ENCODE data around the gene FGF1.

The FGF1 gene

GRCh38 chr5:142605611-142606010 is 80.3 kb downstream of the FGF1 start:
- DNase-seq = no peak

- DNase-seq = no peak
Observed at GRCh38 chr5:142602720-142603245, 83.1 kb downstream of the FGF1 start.

- DNase-seq = no peak
Observed at GRCh38 chr5:142601432-142601831, 84.5 kb downstream of the FGF1 start.

DNA sequence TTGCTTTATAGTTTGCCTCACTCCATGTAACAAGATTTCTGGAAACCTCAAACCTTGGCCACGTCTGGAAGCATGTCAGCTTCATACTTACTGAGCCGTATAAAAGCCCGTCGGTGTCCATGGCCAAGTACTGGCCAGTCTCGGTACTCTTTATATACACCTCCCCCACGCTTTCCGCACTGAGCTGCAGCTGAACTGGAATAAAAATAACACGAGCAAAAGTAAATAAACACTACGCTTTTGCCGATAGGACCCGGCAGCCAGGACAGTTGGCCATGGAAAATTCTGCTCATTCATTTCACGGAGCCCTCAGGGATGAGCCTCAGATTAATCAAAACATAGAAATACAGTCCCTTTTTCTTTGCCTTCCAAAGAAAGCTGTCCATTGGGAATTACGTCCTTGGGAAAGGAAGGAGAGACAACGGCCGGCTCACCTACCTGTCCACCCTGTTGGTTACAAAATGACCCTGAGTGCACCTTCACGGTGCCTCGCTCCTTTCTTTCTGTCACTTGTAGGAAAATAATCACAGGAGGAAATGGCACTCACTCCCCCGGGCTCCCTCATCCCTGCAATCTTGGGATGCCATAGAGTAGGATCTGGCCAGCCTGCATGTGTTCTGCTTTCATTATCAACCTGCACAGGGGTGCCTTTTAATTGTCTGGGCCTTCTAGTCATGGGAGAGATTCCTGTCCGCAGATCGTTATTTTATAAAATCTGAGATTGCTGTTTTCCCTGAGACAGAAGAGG is 85.1 kb downstream of the FGF1 start:
- no peak for DNase-seq

DNA sequence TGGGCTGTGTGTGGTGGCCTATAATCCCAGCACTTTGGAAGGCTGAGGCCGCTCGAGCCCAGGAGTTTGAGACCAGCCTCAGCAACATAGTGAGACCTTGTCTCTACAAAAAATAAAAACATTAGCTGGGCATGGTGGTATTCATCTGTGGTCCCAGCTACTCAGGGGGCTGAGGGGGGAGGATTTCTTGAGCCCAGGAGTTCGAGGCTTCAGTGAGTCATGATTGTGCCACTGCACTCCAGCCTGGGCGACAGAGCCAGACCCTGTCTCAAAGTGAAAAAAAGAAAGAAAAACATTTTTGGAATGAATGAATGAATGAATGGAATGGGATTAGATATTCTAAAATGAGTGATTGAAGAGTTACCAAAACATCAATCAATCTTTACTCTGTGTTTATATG is 85.8 kb downstream of the FGF1 start:
- DNase-seq = no peak

- no peak for DNase-seq
Observed at GRCh38 chr5:142598338-142598700, 87.6 kb downstream of the FGF1 start.

DNA sequence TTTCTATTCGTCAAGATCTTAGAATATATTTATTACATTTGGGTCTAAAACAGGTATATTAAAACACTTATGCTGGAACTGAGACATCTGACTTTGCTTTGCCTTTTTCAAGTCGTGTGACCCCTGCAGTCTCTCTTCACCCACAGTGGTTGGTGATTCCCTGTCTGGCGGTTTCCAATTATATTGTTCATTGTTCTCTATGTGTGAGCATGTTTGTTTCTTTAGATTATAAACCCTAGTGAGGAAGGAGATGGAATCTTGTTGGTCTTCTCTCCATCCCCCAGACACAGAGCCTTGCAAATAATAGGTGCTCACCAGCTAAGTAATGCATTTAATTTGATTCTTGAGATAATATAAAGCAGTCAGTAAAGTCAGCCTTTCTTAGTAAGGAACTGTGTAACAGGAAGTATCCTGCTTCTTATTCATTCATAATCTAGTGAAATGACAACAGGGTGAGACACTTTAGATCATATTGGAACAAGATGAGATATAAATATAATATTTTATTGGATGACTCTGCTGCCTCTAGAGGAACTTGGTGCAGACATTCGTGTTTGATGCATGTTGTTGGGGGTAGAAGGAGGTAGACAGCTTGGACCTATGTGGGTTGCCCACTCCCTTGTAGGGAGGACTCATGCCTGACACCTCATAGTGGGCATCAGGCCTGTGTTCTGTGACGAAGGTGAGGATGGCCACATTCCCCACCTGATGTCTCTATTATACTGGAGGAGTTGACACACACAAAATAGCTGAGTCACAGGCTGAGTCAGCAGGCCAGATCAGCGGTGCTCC is 88.1 kb downstream of the FGF1 start:
- no peak for DNase-seq

DNA sequence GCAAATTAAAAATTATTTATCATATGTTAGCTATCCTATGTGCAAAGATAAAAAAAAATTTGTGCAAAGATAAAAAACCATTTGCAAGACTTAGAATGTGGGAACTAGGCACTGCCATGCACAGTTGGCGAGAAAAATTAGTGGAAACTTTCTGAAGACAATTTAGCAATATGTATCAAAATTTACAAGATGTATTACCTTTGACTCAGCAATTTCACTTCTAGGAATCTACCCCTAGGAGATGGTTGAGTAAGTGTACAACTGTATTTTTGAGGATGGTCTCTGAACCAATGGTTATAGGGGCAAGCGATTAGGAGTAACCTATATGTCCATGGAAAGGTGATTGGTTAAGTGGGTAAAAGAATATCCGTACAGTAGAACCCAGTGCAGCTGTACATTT is 88.9 kb downstream of the FGF1 start:
- DNase-seq = no peak

- DNase-seq = no peak
Observed at GRCh38 chr5:142592365-142592764, 93.5 kb downstream of the FGF1 start.

DNA sequence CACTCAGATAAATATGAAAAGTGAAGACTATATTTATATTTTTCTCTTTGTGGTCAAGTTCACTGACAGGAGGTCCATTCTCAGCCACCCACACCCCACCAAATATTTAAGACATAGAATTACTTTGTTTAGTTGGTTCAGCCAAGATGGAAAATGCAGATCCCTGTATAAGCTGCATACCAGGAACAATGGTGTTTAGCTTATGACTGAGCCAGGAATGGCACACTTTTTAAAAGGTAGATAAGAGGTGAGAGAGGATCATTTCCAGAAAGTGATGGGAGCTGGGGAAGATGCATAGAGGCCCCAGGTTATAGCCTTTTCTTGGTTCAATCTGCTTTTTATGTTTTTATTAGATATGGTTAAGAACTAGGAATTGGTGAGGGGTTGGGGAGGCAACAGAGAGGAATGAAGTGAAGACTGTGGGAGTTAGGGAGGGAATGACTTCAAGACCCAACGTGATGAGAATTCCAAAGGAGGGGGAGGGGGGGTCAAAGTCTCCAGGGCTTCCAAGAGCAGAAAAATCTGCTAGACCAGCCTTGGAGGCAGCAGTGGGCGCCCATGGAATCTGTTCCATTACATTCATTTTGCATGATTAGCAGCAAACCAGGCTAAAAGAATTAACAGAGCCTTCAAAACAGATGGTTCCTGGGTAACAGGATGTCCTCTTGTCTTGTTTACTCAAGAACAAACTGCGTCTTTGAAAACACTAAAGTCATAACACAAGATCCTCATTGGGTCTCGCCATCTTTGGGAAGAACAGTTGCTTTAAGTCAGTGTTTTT is 95.2 kb downstream of the FGF1 start:
- no peak for DNase-seq

DNA sequence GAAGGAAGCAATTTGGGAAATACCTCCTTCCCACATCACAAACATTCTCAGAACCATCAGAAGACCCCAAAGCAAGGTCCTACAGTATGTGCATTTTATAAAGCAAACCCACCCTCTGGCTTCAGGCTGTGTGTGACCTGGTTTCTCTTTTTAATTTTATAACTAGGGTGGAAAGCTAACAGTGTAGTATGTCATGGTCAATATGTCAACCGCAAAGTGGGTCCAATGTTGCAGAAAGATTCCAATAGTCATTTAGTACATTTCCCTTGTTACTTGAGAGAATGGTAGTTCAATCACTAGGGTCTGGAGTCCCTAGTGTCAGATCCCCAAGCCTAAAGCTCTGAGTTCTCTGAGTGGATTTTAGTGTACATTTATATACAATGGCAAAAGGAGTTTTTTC is 96.2 kb downstream of the FGF1 start:
- DNase-seq = no peak

GRCh38 chr5:142587354-142587965 is 98.4 kb downstream of the FGF1 start:
- peak; percentile 19 for DNase-seq

- no peak for DNase-seq
Observed at GRCh38 chr5:142586552-142586951, 99.3 kb downstream of the FGF1 start.

- DNase-seq = no peak
Observed at GRCh38 chr5:142585451-142585850, 100.4 kb downstream of the FGF1 start.

- no peak for DNase-seq
Observed at GRCh38 chr5:142584891-142585290, 101.0 kb downstream of the FGF1 start.

DNA sequence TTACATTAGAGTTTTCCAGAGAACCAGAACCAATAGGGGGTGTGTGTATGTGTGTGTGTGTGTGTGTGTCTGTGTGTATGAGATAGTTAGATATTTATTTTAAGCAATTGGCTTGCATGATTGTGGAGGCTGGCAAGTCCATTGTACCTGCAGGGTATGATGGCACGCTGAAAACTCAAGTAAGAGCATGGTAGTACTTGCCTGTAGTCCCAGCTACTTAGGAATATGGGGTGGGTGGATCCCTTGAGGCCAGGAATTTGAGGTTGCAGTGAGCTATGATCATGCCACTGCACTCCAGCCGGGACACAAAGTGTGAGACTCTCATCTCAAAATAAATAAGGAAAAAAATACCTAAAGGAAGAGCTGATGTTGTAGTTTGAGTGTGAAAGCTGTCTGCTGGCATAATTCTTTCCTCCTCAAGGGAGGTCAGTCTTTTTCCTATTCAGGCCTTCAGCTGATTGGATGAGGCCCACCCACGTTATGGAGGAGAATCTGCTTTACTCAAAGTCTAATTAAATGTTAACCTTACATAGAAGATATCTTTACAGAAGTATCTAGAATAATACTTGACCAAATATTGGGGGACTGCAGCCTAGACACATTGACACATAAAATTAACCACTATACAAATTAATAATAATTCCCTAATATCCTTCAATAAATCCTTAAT is 107.6 kb downstream of the FGF1 start:
- DNase-seq = no peak

DNA sequence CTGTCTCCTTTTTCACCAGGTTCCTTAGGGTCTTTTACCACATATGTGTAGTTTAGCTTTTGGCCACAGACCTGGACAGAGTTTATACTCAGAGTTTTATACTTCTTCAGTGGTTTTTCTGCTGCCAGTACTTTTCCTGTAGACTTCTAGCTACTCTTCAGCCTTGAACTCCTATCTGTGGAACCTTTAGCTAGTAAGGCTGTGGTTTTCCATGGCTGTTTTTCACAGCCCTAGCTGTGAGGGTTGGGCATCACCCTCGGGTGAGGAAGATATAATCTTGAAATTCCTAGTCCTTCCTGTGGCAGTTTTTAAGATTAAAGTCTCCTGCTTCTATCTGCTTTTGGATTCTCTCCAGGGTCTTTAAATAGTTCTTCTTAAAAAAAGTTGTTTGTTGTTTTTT is 109.1 kb downstream of the FGF1 start:
- no peak for DNase-seq

- DNase-seq = no peak
Observed at GRCh38 chr5:142576303-142576702, 109.6 kb downstream of the FGF1 start.

- DNase-seq = no peak
Observed at GRCh38 chr5:142572006-142572405, 113.9 kb downstream of the FGF1 start.

GRCh38 chr5:142571371-142571770 is 114.5 kb downstream of the FGF1 start:
- DNase-seq = no peak

GRCh38 chr5:142569905-142570304 is 116.0 kb downstream of the FGF1 start:
- no peak for DNase-seq

- DNase-seq = no peak
Observed at GRCh38 chr5:142568996-142569335, 116.9 kb downstream of the FGF1 start.

All from CD4-positive, alpha-beta T cell treated with Interleukin-21 for 1 hour (primary cell).